Measurements from ENCODE around the gene CPED1. TPM values are rescaled to one million over a fixed set of nuclear protein-coding genes. Genes with fewer than 3 reads are reported as not detected.

The CPED1 gene
- total RNA-seq, 1 experiment from 2014 or later, result 0.13 TPM

GRCh38 chr7:121301446-121302213, 313.1 kb downstream of the CPED1 start:
- Histone ChIP-seq H2BK15ac (ENCODE audit: low read depth, low read length) (no peak overlapping the region), H4K8ac (replicated peaks; ENCODE audit: insufficient read length, low read depth, low read length) (no peak overlapping the region), H3K4ac (ENCODE audit: low read depth, low read length) (no peak overlapping the region), H3K23me2 (ENCODE audit: insufficient read length, low read depth, low read length, poor library complexity, severe bottlenecking) (no peaks in the 10 kb centered on the region), H3T11ph (ENCODE audit: low read length) (no peak overlapping the region), H3K4me2 (ENCODE audit: insufficient read depth, insufficient read length, low read length) (no peak overlapping the region), H3K9ac (ENCODE audit: extremely low read depth, insufficient read length, low read length) (no peak overlapping the region), H2BK5ac (ENCODE audit: insufficient read length, low read length) (no peak overlapping the region), H2AK5ac (ENCODE audit: insufficient read length, low read length) (no peak overlapping the region), H4K91ac (ENCODE audit: insufficient read length, low read depth, low read length) (no peak overlapping the region), H3K27me3 (ENCODE audit: insufficient read depth, low read length) (no peaks in the 10 kb centered on the region), H3K79me2 (ENCODE audit: insufficient read depth, low read length) (no peaks in the 10 kb centered on the region), H2BK12ac (ENCODE audit: insufficient read length, low read depth, low read length) (no peak overlapping the region), H3K23ac (ENCODE audit: insufficient read length, low read depth, low read length) (no peak overlapping the region), H3K18ac (ENCODE audit: insufficient read length, low read depth, low read length) (no peak overlapping the region), H2BK120ac (ENCODE audit: low read depth, low read length, poor library complexity, severe bottlenecking) (no peak overlapping the region), H2AFZ (ENCODE audit: low read length) (no peak overlapping the region), H3K4me1 (ENCODE audit: insufficient read depth, low read length) (no peaks in the 10 kb centered on the region), H4K5ac (ENCODE audit: insufficient read length, low read depth, low read length) (no peak overlapping the region), H2BK20ac (ENCODE audit: low read depth, low read length, poor library complexity, severe bottlenecking) (no peak overlapping the region), H3K79me1 (ENCODE audit: insufficient read depth, low read depth, low read length, poor library complexity, severe bottlenecking) (no peaks in the 10 kb centered on the region), H4K20me1 (ENCODE audit: control insufficient read depth, insufficient read depth, insufficient read length) (no peaks in the 10 kb centered on the region), H3K9me3 (ENCODE audit: control insufficient read depth, low read depth, low read length) (no peaks in the 10 kb centered on the region), H3K14ac (ENCODE audit: insufficient read depth, low read length) (no peak overlapping the region), H3K27ac (ENCODE audit: insufficient read length, low read depth, low read length) (no peak overlapping the region), H3K56ac (ENCODE audit: insufficient read length, low read depth, low read length) (no peak overlapping the region)
- no peaks in the 10 kb centered on the region for H3K27me3 Mint-ChIP-seq (ENCODE audit: low read depth)
- no peak for DNase-seq
- H3K4me1 Mint-ChIP-seq, result peaks cover 5% of the 10 kb centered on the region in 2 experiments
- no peaks in the 10 kb centered on the region for H3K36me3 Mint-ChIP-seq (ENCODE audit: insufficient read depth in 1 of 3, low read depth in 3 of 3)
- TF ChIP-seq CTCF (conservative IDR thresholded peaks at IDR 0.05), result no peak
- WGBS (ENCODE audit: extremely low coverage, insufficient read length, low lambda C conversion rate), result no CpG with 5 or more reads among the region's 9 CpGs
- no peak overlapping the region for H3K4me3 Mint-ChIP-seq
- no peaks in the 10 kb centered on the region for H3K9me3 Mint-ChIP-seq
- no peak overlapping the region for H3K27ac Mint-ChIP-seq

Data from H9 (cell line).